GM13976 (cell line): Measurements from ENCODE around the gene IGLL5.

ENCODE experiments used
- DNase-seq: peaks from one replicate; pipeline ENCODE4 v3.0.0; 2012; ENCODE audit warnings: low spot score
- CTCF ChIP-seq: IDR thresholded peaks from 2 replicates; pipeline ENCODE4 v1.5.1; 2012; ENCODE audit warnings: borderline replicate concordance, mild to moderate bottlenecking; ENCODE audit not compliant: insufficient read depth; ENCODE audit errors: extremely low read depth, missing control alignments, control extremely low read depth
- in situ Hi-C: fragments of 300-500 bp; cut with MboI; formaldehyde crosslinking; loops from one replicate; pipeline ENCODE4 v1.12.0; 2022; ENCODE audit warnings: low sequenced_read_pairs, mixed read lengths, inconsistent platforms; ENCODE audit not compliant: unreplicated experiment

The IGLL5 gene

GRCh38 chr22:22930222-22930497 lies 42.5 kb downstream of the IGLL5 start:
- in situ Hi-C loops: loop anchor here (25.0 kb wide), 1 partner anchor 568 kb away; no protein-coding TSS in a partner anchor
- TF ChIP-seq CTCF: no peak
- no peak for DNase-seq

GRCh38 chr22:22930571-22931556 lies 43.2 kb downstream of the IGLL5 start:
- in situ Hi-C loops: loop anchor here (25.0 kb wide), 1 partner anchor 569 kb away; no protein-coding TSS in a partner anchor
- peak; percentile 21 for DNase-seq
- TF ChIP-seq CTCF: no peak

GRCh38 chr22:22931557-22932270 lies 44.1 kb downstream of the IGLL5 start:
- TF ChIP-seq CTCF: no peak
- in situ Hi-C loops: loop anchor here (25.0 kb wide), 1 partner anchor 569 kb away; no protein-coding TSS in a partner anchor
- peak; percentile 40 for DNase-seq

- DNase-seq: peak; percentile 17
- in situ Hi-C loops: loop anchor here (25.0 kb wide), 1 partner anchor 570 kb away; no protein-coding TSS in a partner anchor
- TF ChIP-seq CTCF: no peak
These were observed 44.9 kb downstream of the IGLL5 start for GRCh38 chr22:22932512-22932941.

GRCh38 chr22:22933100-22933806 lies 45.6 kb downstream of the IGLL5 start:
- in situ Hi-C loops: loop anchor here (25.0 kb wide), 1 partner anchor 571 kb away; no protein-coding TSS in a partner anchor
- no peak for DNase-seq
- no peak for TF ChIP-seq CTCF

GRCh38 chr22:22933807-22934542 lies 46.4 kb downstream of the IGLL5 start:
- in situ Hi-C loops: loop anchor here (25.0 kb wide), 1 partner anchor 572 kb away; no protein-coding TSS in a partner anchor
- DNase-seq: peak; percentile 27
- no peak for TF ChIP-seq CTCF
